Activated CD8-positive, alpha-beta memory T cell treated with anti-CD3 and anti-CD28 coated beads, Interleukin-2, amount 50 U/mL, for 1 hour (primary cell): Measurements from ENCODE around the gene ANTXR1.

Source experiments
- DNase-seq: peaks from one replicate; pipeline ENCODE4 v3.0.0-alpha.2; 2020; ENCODE audit errors: extremely low read depth

Gene ANTXR1

GRCh38 chr2:69097891-69098655 lies 85.1 kb downstream of the ANTXR1 start:
- no peak for DNase-seq

- DNase-seq: no peak
Measured at GRCh38 chr2:69099541-69099940, 86.6 kb downstream of the ANTXR1 start.

- no peak for DNase-seq
Measured at GRCh38 chr2:69100220-69100723, 87.3 kb downstream of the ANTXR1 start.

GRCh38 chr2:69102041-69102593 lies 89.1 kb downstream of the ANTXR1 start:
- no peak for DNase-seq

GRCh38 chr2:69103419-69103818 lies 90.4 kb downstream of the ANTXR1 start:
- DNase-seq: no peak

- DNase-seq: no peak
Measured at GRCh38 chr2:69104261-69104660, 91.3 kb downstream of the ANTXR1 start.

GRCh38 chr2:69109255-69109654 lies 96.3 kb downstream of the ANTXR1 start:
- DNase-seq: no peak

GRCh38 chr2:69111076-69111475 lies 98.1 kb downstream of the ANTXR1 start:
- DNase-seq: no peak

- no peak for DNase-seq
Measured at GRCh38 chr2:69113627-69114026, 100.6 kb downstream of the ANTXR1 start.

- no peak for DNase-seq
Measured at GRCh38 chr2:69114534-69114933, 101.6 kb downstream of the ANTXR1 start.

GRCh38 chr2:69116438-69116837 lies 103.5 kb downstream of the ANTXR1 start:
- DNase-seq: no peak

GRCh38 chr2:69118609-69119008 lies 105.6 kb downstream of the ANTXR1 start:
- no peak for DNase-seq

- DNase-seq: no peak
Measured at GRCh38 chr2:69119104-69119894, 106.3 kb downstream of the ANTXR1 start.

- DNase-seq: no peak
Measured at GRCh38 chr2:69122271-69122670, 109.3 kb downstream of the ANTXR1 start.

- DNase-seq: no peak
Measured at GRCh38 chr2:69123182-69123581, 110.2 kb downstream of the ANTXR1 start.

GRCh38 chr2:69124343-69124742 lies 111.4 kb downstream of the ANTXR1 start:
- DNase-seq: no peak

- no peak for DNase-seq
Measured at GRCh38 chr2:69125816-69126215, 112.8 kb downstream of the ANTXR1 start.

- no peak for DNase-seq
Measured at GRCh38 chr2:69126341-69126740, 113.4 kb downstream of the ANTXR1 start.

- DNase-seq: no peak
Measured at GRCh38 chr2:69131452-69131851, 118.5 kb downstream of the ANTXR1 start.

GRCh38 chr2:69131983-69132675 lies 119.2 kb downstream of the ANTXR1 start:
- no peak for DNase-seq

GRCh38 chr2:69132960-69133590 lies 120.1 kb downstream of the ANTXR1 start:
- no peak for DNase-seq

GRCh38 chr2:69133898-69134297 lies 120.9 kb downstream of the ANTXR1 start:
- DNase-seq: no peak
